Amniotic stem cell (primary cell): Measurements from ENCODE around the gene ERC2.
"Not testable (repeated sequence)": the region's sequence is repeated elsewhere in the genome, so short reads cannot be mapped to it uniquely, and the experiment has no call there.

Experiments used
- DNase-seq: peaks from one replicate; lab custom pipeline; 2025; lab: John Stamatoyannopoulos, UW

ERC2 gene

DNA sequence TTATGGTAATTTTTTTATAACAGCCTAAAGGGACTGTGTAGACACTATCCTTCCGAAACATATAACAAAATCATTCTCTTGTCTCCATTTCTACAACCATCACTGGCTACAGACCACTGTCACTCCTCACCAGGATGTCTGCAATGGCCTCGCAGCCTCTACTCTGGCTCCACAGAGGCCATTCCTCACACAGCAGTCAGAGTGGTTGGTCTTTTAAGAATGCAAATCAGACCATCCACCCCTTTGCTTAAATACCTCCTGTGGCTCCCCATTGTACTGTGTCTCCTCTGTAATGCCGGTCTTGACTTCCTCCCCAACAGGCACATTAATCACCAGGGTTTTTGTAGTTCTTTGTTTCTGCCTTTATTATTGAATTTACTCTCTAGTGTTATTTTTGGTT is 344.8 kb downstream of the ERC2 start:
- no peak for DNase-seq

DNA sequence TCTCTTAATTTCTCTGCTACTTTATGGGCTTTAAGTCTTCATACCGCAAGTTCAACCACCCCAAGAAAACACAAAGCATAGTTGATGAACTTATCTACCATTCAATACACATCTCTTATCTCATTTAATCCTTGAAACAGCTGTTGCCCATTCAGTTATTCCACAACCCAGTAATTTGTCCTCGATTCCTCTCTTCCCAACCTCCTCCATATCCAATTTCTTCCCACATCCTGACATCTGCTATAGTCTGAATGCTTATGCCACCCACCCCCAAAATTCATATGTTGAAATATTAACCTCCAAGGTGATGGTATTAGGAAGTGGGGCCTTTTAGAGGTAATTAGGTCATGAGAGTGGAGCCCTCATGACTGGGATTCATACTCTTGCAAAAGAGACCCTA is 345.4 kb downstream of the ERC2 start:
- no peak for DNase-seq

DNA sequence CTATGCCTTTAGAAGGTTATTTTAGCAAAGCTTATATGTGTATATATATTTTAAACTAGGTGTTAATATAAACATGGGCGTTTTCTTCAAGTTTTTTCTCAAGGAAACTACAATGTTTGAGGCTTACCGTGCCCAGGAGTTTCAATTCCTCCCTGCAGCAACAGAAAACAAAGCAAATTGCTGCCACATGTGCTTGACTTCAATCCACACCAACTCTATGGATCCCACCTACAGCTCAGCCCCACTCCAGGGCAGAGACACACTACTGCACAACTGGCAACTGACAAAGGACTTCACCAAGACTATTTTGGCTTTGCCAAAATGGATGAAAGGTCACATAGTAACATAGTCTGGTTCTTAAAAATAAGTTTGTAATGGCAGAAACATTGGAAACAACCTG is 346.6 kb downstream of the ERC2 start:
- DNase-seq = no peak

DNA sequence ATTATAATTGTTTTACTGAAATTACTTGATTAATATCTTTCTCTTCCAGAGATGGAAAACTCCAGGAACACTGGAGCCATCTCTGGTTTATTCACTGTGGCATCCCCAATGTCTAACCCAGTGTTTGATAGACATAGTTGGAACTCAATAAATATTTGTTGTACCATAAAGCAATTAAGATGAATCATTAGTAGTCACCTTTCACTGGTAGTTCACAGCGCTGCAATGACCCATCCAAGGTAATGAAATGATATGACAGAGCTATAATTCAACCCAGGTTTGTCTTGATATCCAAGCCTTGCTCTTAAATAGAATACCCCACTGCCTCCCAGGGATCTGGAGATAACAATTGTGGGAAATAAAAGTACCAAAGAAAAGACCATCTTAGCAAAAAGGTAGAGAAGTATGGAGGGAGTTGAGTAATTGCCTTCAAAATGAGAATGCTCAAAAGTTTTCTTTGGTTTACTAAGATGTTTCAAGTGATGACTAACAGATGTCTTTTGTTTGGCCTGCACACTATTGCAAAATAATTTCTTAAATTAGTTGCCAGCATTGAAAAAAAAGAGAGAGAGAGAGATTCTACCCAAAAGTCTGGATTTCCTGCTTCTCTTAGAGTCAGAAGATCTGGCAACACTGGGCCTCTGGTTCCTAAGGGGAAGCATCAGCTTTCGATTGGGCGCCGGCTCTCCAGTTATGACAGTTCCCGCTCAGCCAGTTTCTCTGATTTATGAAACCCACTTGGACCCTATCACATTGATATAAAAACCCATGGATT is 348.5 kb downstream of the ERC2 start:
- peak; percentile 22 for DNase-seq

DNA sequence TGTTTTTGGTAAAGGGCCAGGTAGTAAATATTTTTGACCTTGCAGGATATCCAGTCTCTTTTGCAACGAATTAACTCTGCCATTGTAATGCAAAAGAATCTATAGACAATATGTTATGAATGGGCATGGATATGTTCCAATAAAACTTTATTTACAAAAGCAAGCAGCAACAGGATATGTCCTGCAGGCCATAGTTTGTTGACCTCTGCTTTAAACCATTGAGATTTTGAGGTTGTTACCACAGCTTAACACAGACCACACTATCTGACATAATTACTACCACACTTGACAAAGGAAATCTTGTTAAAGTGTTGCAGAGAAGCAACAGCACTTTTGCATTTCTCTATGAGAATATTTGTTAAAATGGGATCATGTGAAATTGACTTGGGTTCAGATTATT is 349.3 kb downstream of the ERC2 start:
- DNase-seq = no peak

DNA sequence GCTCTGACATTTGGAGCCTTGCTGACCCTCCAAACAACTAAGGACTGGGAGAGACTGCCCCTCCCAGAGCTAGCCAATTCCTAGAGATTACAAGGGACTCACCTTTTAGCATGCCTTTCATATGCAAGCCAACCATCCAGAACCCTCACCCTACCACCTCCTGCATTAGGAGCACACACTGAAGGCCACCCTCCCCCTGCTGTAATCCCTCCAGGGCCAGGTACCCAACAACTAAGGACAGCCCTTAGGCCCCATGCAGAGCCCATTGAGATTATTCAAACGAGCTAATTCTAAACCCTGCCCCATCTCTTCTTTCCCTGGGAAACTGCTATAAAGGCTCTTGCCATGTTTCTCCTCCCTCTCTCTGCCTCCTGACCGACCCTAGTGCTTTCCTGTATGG is 352.6 kb downstream of the ERC2 start:
- DNase-seq = no peak

DNA sequence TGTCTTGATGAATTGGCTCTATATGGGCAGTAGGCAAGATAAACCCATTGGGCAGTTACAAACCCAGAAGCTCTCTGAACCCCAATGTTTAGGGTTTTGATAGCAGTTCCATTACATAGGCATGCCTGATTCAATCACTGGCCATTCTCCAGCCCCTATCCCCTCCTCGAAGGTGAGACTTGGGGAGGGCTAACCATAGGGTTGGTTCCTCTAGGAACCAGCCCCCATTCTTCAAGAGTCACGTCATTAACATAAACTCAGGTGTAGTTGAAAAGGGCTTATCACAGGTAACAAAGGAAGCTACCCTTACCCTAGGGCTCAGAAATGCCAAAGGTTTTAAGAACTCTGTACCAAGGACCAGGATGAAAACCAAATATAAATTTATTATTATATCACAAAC is 353.1 kb downstream of the ERC2 start:
- DNase-seq = no peak

DNA sequence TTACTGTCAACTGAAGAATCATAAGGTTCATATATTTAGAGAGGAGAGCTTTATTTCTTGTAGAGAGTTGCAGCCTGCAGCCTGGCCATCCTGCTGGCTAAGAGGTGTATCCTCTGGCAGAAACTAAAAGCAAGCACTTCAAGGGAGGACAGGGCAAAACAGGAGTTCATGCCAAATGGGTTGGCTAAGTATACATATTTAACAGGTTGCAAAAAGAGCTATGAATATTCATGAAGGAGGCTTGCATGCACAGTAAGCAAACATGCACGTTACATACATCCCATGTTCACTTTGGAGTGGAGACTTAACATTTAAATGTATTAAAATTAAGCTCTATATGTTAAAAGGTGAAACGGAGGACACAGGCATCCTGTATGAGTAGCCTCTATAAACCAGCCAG is 354.4 kb downstream of the ERC2 start:
- no peak for DNase-seq

DNA sequence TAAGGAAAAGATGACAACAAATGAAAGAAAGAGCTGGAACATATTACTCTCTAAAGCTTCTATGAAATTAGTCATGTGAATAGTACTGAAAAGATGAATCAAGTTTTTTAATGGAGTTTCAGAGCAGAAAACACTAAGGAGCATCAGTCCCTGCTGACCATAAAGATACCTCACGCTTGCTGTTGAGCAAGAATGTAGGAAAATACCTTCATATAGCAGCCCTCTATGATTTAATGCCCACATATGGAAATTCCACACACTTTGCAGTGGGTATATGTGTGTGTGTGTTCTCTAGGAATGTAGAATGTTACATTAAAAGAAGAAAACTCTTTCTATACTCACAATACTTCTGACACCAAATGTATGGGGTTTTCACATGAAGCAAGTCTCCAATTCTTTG is 355.0 kb downstream of the ERC2 start:
- no peak for DNase-seq

DNA sequence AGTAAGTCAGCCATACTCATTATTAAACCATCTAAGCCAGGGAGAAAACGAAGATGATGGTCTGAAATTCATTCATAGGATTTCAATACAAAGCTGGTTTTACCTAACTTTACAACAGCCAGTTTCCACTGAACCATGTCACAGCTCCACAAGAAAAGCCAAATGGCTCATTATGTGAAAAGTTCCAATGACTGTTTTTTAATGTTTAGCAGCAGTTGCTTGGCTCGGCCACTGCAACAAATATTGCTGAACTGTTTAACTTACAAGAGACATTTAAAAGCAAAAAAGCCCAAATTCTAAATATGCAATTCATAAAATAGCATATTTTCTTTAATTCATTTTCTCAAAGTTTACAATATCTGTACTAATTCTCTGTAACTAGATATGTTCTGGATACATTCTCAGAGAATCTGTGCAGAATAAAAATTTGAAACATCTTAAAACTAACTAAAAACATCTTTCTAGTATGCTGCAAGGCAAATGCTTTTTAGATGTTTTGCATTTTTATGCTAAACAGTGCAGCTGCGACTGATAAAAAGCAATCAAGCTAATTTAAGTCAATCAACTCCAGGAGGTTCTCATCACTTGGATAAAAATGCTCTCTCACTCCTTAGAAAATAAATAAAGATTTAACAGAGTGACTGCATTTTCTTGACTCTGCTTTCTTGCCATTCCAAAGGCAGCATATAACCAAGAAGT is 356.5 kb downstream of the ERC2 start:
- DNase-seq = peak; percentile 11

DNA sequence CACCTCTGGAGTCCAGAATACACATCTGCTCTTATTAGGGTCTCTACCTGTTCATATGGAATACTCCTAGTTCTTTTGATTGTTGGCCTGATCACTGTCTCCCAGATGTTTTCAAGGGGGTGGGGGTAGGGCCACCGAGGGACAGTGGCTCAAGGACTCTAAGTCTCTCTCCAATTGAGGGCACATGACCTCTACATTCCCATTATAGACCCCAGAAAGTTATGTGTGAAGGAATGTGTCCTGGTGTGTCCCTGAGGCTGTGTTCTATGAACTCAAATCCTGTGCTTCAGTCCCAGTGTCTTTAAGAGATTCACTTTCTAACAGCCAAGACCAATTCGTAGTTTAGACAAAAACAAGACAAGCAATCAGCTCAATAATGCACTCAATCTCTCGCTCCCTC is 357.4 kb downstream of the ERC2 start:
- DNase-seq = no peak

DNA sequence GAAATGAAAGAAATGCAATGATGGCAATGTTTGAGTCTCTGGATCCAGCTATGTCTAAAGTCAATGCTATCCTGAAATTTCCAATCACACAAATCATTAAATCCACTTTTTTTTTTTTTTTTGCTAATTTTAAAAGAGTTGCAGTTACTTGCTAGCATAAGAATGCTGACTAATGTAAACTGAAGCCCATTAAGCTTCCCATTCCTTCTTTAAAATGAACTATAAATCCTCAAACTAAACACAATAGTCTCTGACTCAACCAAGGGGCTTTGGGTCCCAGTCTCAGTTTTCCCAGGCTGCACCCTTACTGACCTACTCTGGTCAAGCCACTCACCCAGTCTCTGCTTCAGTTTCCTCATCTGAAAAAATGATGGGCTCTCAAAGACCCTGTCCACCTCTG is 361.1 kb downstream of the ERC2 start:
- no peak for DNase-seq

DNA sequence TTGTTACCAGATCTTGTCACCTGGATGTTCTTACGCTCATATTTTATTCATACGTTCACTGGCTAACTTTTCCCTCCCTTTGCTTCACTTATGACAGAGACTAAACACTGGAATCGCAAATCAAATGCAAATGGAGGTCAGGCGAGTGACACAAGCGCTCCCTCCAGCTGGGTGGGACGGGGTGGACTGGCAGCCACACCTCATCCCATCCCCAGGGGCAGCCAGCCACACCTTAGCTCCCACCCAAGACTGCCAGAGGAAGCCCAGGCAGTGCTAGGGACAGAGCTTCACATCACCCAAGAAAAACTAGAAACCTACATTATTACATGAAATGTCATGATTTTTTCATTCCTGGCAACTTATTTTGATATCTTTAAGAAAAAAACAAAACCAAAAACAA is 366.2 kb downstream of the ERC2 start:
- DNase-seq = no peak

DNA sequence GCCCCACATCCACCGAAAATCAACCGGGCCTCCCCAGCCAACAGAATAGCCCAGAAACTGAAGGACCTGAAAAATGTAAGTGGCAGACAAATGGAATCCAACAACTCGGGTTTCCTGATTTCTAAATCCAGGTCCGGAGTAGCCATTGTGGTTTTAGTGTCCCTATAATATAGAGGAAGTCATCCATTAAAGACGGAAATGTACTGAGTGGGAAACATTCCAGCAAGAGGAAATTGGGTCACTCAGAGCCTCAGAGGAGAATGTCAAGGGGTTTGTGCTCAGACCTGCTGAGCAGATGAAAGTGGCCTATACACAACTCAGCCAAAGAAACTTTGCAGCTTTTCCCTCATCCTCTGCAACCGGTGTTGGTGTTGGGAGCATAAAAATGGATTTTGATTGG is 366.7 kb downstream of the ERC2 start:
- no peak for DNase-seq

DNA sequence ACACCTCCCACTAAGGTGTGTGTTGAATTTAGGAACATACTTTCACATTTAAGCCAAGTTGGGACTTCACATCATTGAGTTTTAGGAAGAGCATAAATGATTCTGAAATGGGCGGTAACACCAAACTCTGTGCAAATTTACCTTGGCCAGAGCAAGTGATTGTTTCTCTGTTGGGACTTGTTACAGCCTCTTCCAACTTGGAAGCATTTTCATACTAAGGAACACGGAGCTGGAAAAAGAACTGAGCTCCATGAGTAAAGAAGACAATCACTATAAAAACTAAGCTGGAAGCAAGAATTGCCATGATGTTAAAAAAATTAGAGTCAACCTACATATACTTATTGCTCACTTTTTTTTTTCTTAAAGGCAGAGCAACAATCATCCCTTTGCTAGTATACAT is 371.3 kb downstream of the ERC2 start:
- no peak for DNase-seq

DNA sequence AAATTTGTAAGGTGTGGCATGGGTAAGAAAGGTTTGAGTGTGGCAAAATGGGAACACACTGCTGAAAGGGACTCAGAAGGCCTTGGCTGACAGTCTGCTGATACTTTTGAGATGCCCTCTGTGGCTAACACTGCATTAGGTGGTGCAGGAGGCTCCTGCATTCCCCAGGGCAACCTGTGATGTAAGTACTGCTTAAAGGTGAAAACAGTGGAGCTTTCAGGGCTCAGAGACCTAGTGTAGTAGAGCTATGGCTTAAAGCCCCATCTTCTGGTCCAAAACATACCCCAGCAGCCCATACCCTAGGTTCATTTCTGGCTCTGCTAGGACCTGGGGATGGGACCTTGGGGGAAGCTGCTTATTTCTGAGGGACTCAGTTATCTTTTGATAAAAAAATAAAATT is 374.1 kb downstream of the ERC2 start:
- DNase-seq = no peak

DNA sequence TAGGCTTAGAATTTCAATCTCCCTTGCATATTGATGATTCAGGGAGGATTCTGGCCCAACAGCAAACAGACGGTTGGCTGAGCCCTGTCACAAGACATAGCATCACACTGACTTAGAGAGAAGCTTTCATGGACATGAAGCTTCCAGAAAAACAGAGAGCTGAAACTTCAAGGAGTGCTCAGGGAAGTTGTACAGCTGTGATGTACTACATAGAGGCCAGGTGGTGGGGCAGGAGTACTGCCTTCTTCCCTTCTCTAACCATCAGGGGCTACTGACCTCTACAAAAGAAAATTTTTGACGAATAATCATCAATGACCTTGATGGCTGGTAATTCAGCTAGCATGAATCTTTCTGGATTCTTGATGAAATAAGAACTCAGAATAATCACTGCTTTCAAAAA is 378.5 kb downstream of the ERC2 start:
- no peak for DNase-seq

DNA sequence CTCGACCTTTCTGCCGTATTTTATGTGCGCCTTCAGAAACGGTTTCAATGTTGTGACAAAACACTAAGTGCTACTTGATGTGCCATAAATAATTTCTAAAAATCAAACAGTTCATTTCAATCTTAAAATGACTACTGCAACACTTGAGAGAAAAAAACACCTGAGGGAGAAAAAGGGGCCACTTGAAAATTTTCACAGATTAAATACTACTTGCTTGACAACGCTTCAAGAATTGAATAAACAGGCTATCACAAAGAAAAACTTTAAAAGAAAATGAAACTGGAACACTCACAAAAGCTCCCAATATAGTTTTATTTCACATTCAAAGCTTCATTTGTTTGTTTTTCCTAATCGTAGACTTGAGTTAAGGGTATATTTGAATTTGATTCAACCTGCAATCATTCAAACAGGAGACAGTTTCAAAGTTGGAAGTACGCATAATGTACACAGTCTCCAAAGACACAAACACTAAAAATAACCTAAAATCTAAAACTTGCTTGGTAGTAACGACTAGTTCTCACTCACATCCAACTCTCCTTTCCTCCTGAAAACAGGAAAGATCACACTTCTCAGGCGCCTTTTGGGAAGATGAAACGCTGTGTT is 380.7 kb downstream of the ERC2 start:
- no peak for DNase-seq

DNA sequence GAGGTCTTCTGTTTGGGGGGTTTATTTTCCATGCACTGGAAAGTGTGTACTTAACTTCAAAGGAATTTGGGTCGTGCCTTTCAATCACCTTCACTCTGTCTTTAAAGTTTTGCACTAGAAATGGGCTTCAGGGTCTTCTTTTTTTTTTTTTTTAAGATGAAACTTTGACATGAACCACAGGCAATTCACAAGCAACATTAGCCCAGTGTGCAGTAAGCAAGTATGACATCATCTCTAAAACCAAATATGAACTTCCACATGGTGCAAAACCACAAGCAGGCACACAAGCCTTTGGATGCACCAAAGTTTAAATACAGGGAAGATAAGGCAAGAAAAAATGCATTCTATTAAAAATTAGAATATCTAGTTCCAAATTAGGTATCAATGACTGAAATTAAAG is 381.9 kb downstream of the ERC2 start:
- no peak for DNase-seq

DNA sequence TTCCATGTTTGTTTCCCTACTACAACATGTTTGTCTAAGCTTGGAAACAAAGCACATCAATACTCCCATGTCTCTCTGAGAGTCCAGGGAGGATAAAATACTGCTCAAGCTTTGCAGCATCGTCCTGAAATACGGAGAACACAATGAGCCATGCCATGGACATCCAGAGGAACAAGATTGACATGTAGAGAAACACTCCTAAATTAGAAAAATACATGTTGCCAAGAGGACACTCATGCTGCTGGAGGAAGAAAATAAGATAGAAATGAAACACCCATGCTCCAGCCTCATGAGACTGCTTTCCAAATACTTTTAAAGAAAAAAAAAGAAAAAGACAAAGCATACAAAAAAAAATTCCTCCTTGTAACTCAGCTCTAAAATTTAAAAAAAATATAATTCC is 387.0 kb downstream of the ERC2 start:
- DNase-seq = no peak

DNA sequence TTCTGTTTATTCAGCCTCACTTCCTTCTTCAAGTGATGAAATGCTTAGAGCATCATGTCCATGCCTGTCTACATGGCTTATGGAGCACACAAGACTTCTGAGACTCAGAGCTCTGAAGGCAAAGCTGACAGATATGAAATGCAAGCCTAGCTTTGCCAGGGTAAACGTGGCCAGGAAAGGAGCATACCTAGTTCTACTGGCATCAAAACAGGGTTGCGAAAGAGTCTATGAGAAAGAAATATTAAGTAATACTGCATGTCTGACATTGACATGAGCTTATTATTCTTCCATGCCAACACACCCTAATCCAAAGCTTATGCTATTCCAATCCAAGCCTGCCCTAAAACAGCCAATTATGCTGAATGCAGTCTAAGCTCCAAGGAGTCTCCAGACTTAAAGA is 391.5 kb downstream of the ERC2 start:
- no peak for DNase-seq

DNA sequence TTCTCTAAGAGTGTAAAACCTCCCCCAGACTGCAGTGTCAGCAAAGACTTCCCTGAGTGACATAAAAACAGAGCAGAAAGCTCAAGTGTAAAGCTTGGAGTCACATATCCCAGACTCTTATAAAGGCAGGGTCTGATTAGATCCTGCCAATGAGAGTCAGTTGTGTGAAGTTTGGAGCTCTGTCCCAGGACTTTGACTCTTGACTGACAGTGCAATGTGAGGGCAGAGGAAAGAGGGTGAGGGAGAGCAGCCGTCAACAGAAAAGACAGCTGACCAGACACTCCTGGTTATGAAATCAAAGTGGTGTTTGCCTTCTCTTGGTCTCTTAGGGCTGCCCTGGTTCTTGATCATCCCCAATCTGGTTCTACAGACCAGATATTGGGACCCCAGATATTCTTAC is 393.2 kb downstream of the ERC2 start:
- DNase-seq = no peak

DNA sequence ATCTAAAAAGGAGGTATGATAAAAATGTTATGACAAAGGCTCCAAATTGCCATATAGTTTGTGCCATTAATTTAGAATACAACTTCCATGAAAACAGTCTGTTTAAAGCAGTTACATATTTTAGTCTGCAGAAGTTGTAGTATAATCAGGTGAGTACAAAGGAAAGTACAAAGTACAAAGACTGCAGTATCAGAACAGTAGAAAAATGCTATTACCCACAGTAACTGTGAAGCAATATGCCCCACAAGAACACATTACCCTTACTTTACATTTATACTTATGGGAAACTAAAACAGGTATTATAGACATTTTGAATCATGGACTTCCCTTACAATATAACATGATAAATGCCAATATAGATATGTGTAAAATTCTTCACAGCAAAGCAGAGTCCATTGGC is 398.5 kb downstream of the ERC2 start:
- DNase-seq = no peak

DNA sequence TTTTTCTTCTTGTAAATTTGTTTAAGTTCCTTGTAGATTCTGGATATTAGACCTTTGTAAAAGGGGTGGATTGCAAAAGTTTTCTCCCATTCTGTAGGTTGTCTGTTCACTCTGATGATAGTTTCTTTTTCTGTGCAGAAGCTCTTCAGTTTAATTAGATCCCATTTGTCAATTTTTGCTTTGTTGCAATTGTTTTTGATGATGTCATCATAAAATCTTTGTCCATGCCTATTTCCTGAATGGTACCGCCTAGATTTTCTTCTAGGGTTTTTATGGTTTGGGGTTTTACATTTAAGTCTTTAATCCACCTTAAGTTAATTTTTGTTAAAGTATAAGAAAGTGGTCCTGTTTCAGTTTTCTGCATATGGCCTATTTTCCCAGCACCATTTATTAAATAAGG is 401.9 kb downstream of the ERC2 start:
- DNase-seq = not testable (repeated sequence)
